ENCODE measurements around the gene HABP2. TPM values are rescaled to one million over a fixed set of nuclear protein-coding genes. Genes with fewer than 3 reads are reported as not detected.

The HABP2 gene
- polyA plus RNA-seq, 1 donor from 2014 or later, result not detected

GRCh38 chr10:113628607-113629153 lies 75.8 kb downstream of the HABP2 start:
- no peak overlapping the region for H3K4me2 ChIP-seq (ENCODE audit: low read length)
- H2AFZ ChIP-seq (ENCODE audit: low read depth, low read length), result no peak overlapping the region
- no peak overlapping the region for H3K27ac ChIP-seq (ENCODE audit: low read length)
- no peaks in the 10 kb centered on the region for H3K9me3 ChIP-seq (ENCODE audit: low read length)
- H3K27me3 ChIP-seq (ENCODE audit: insufficient read depth, low read depth, low read length), result no peaks in the 10 kb centered on the region
- H3F3A ChIP-seq (ENCODE audit: insufficient read depth, low read length, poor library complexity, severe bottlenecking), result no peaks in the 10 kb centered on the region
- TF ChIP-seq RAD21 (conservative IDR thresholded peaks at IDR 0.05), result no peak
- no peaks in the 10 kb centered on the region for H3K36me3 ChIP-seq (ENCODE audit: insufficient read depth, low read length)
- no peak overlapping the region for H3K9ac ChIP-seq (ENCODE audit: low read length)
- H3K4me3 ChIP-seq (ENCODE audit: low read length), result no peak overlapping the region
- H3K9me2 ChIP-seq (ENCODE audit: insufficient read depth, low read length), result no peaks in the 10 kb centered on the region
- no peaks in the 10 kb centered on the region for H3K79me2 ChIP-seq (replicated peaks; ENCODE audit: insufficient read depth, low read length)
- H4K20me1 ChIP-seq (ENCODE audit: insufficient read depth), result no peaks in the 10 kb centered on the region

- no peaks in the 10 kb centered on the region for H3F3A ChIP-seq (ENCODE audit: insufficient read depth, low read length, poor library complexity, severe bottlenecking)
- no peaks in the 10 kb centered on the region for H3K9me2 ChIP-seq (ENCODE audit: insufficient read depth, low read length)
- H3K9me3 ChIP-seq (ENCODE audit: low read length), result no peaks in the 10 kb centered on the region
- no peak overlapping the region for H3K9ac ChIP-seq (ENCODE audit: low read length)
- no peak for TF ChIP-seq RAD21 (conservative IDR thresholded peaks at IDR 0.05)
- TF ChIP-seq POLR2AphosphoS5 (IDR thresholded peaks at IDR 0.05), result no peak
- TF ChIP-seq MXI1 (conservative IDR thresholded peaks at IDR 0.05; ENCODE audit: poor library complexity, severe bottlenecking), result no peak
- no peak for TF ChIP-seq EZH2 (IDR thresholded peaks at IDR 0.05; ENCODE audit: borderline replicate concordance, insufficient read depth, low read length, poor library complexity, severe bottlenecking)
- TF ChIP-seq TAF1 (IDR thresholded peaks at IDR 0.05; ENCODE audit: low read depth), result no peak
- no peak for TF ChIP-seq EP300 (conservative IDR thresholded peaks at IDR 0.05; ENCODE audit: poor library complexity, severe bottlenecking)
- H3K4me2 ChIP-seq (ENCODE audit: low read length), result no peak overlapping the region
- no peaks in the 10 kb centered on the region for H3K27me3 ChIP-seq (ENCODE audit: insufficient read depth, low read depth, low read length)
- H4K20me1 ChIP-seq (ENCODE audit: insufficient read depth), result no peaks in the 10 kb centered on the region
- H3K79me2 ChIP-seq (replicated peaks; ENCODE audit: insufficient read depth, low read length), result no peaks in the 10 kb centered on the region
- no peaks in the 10 kb centered on the region for H3K36me3 ChIP-seq (ENCODE audit: insufficient read depth, low read length)
- H2AFZ ChIP-seq (ENCODE audit: low read depth, low read length), result no peak overlapping the region
- H3K27ac ChIP-seq (ENCODE audit: low read length), result no peak overlapping the region
- no peak overlapping the region for H3K4me3 ChIP-seq (ENCODE audit: low read length)
These were observed 78.2 kb downstream of the HABP2 start for GRCh38 chr10:113630929-113631533.

- H3K79me2 ChIP-seq (replicated peaks; ENCODE audit: insufficient read depth, low read length), result no peaks in the 10 kb centered on the region
- no peak overlapping the region for H3K27ac ChIP-seq (ENCODE audit: low read length)
- H3K36me3 ChIP-seq (ENCODE audit: insufficient read depth, low read length), result no peaks in the 10 kb centered on the region
- TF ChIP-seq RAD21 (conservative IDR thresholded peaks at IDR 0.05), result no peak
- no peak for TF ChIP-seq EP300 (conservative IDR thresholded peaks at IDR 0.05; ENCODE audit: poor library complexity, severe bottlenecking)
- TF ChIP-seq MXI1 (conservative IDR thresholded peaks at IDR 0.05; ENCODE audit: poor library complexity, severe bottlenecking), result no peak
- no peak for TF ChIP-seq SMC3 (conservative IDR thresholded peaks at IDR 0.05; ENCODE audit: poor library complexity)
- no peak for TF ChIP-seq REST (IDR thresholded peaks at IDR 0.05; ENCODE audit: borderline replicate concordance)
- no peak for TF ChIP-seq POLR2AphosphoS5 (IDR thresholded peaks at IDR 0.05)
- TF ChIP-seq CTCF (IDR thresholded peaks at IDR 0.05; ENCODE audit: poor library complexity, severe bottlenecking), result no peak
- TF ChIP-seq EZH2 (IDR thresholded peaks at IDR 0.05; ENCODE audit: borderline replicate concordance, insufficient read depth, low read length, poor library complexity, severe bottlenecking), result no peak
- TF ChIP-seq TAF1 (IDR thresholded peaks at IDR 0.05; ENCODE audit: low read depth), result no peak
- H3K4me2 ChIP-seq (ENCODE audit: low read length), result no peak overlapping the region
- H3K9ac ChIP-seq (ENCODE audit: low read length), result no peak overlapping the region
- no peak overlapping the region for H2AFZ ChIP-seq (ENCODE audit: low read depth, low read length)
- H4K20me1 ChIP-seq (ENCODE audit: insufficient read depth), result no peaks in the 10 kb centered on the region
- H3K4me3 ChIP-seq (ENCODE audit: low read length), result no peak overlapping the region
- H3K27me3 ChIP-seq (ENCODE audit: insufficient read depth, low read depth, low read length), result no peaks in the 10 kb centered on the region
- H3F3A ChIP-seq (ENCODE audit: insufficient read depth, low read length, poor library complexity, severe bottlenecking), result no peaks in the 10 kb centered on the region
- H3K9me2 ChIP-seq (ENCODE audit: insufficient read depth, low read length), result no peaks in the 10 kb centered on the region
- no peaks in the 10 kb centered on the region for H3K9me3 ChIP-seq (ENCODE audit: low read length)
These were observed 79.0 kb downstream of the HABP2 start for GRCh38 chr10:113631684-113632367.
